ENCODE results near the gene CYP1A1.

- no peak for TF ChIP-seq POLR2A (IDR thresholded peaks at IDR 0.05; ENCODE audit: low read length)
- no peak for TF ChIP-seq GATA1 (IDR thresholded peaks at IDR 0.05; ENCODE audit: low read depth, low read length)
Measured at GRCh38 chr15:74723754-74724334, 1.5 kb downstream of the CYP1A1 start.

All from erythroblast (primary cell).